Gastroesophageal sphincter (tissue), 4 donors: ENCODE measurements around the gene TARBP1. TPM values are rescaled to one million over a fixed set of nuclear protein-coding genes. Genes with fewer than 3 reads are reported as not detected.

Source experiments
- ATAC-seq: fragments of 150-250 bp; one replicate; pipeline ENCODE4 v1.9.1; 2016; ENCODE audit warnings: mild to moderate bottlenecking, moderate library complexity
- H3K27ac ChIP-seq, 4 donors: fragments of 200-600 bp; sonication (generic) in 3 of 4; 1 replicate in 3 of 4; 2 replicates in 1 of 4; pipeline ENCODE4 v1.5.1; 2016 to 2019
- H3K27me3 ChIP-seq: fragments of 200-600 bp; sonication (generic); one replicate; pipeline ENCODE4 v1.5.1; 2019
- H3K36me3 ChIP-seq, 2 donors: fragments of 200-600 bp; sonication (generic); one replicate each; pipeline ENCODE4 v1.5.1; 2019; ENCODE audit warnings: control low read depth in 1 of 2
- H3K4me1 ChIP-seq, 3 donors: fragments of 200-600 bp; sonication (generic); 1 replicate in 2 of 3; 2 replicates in 1 of 3; pipeline ENCODE4 v1.5.1; 2016 to 2019; ENCODE audit warnings: control low read depth in 2 of 3
- H3K4me3 ChIP-seq, 2 donors: fragments of 200-600 bp; sonication (generic); one replicate each; pipeline ENCODE4 v1.5.1; 2019; ENCODE audit warnings: mild to moderate bottlenecking in 1 of 2, moderate library complexity in 1 of 2
- H3K9me3 ChIP-seq, 3 donors: fragments of 200-600 bp; sonication (generic); one replicate each; pipeline ENCODE4 v1.5.1; 2017 to 2019; ENCODE audit warnings: control low read depth in 2 of 3
- EP300 ChIP-seq: sonication (generic); formaldehyde crosslinking; IDR thresholded peaks from one replicate; pipeline ENCODE4 v1.6.1; 2017; ENCODE audit warnings: antibody characterized with exemption, mild to moderate bottlenecking
- POLR2A ChIP-seq, 2 donors: fragments of 450-650 bp; IDR thresholded peaks; one replicate each; pipeline ENCODE4 v1.6.1; 2017; ENCODE audit warnings: antibody characterized with exemption in 2 of 2, mild to moderate bottlenecking in 2 of 2, moderate library complexity in 1 of 2
- POLR2AphosphoS5 ChIP-seq: sonication (generic); formaldehyde crosslinking; IDR thresholded peaks from one replicate; pipeline ENCODE4 v1.6.1; 2017; ENCODE audit warnings: antibody characterized with exemption
- WGBS, 2 donors: methylation state at CpG; one replicate each; pipeline ENCODE4 v1.1.5; 2018; ENCODE audit warnings: low coverage in 1 of 2; 5-methylcytosine and 5-hydroxymethylcytosine counted together
- total RNA-seq, 4 donors: library from RNA; depleted of rRNA; stranded (reverse); fragments of >200 nt; gene quantifications; one replicate each; pipeline ENCODE4 v1.1.0, GENCODE V29; 2016
- TF ChIP-seq, protein P1 (sequence below), 4 experiments: fragments of 200-600 bp in 2 of 4; fragments of 450-650 bp in 2 of 4; sonication (generic) in 1 of 4; IDR thresholded peaks; one replicate each; pipeline ENCODE4 v1.5.1; 2017 to 2019; ENCODE audit warnings: antibody characterized with exemption in 4 of 4, mild to moderate bottlenecking in 2 of 4, moderate library complexity in 2 of 4

The TARBP1 gene
- total RNA-seq, 4 donors from 2014 or later, result 6.7 to 9.6 (median 8.7) TPM

DNA sequence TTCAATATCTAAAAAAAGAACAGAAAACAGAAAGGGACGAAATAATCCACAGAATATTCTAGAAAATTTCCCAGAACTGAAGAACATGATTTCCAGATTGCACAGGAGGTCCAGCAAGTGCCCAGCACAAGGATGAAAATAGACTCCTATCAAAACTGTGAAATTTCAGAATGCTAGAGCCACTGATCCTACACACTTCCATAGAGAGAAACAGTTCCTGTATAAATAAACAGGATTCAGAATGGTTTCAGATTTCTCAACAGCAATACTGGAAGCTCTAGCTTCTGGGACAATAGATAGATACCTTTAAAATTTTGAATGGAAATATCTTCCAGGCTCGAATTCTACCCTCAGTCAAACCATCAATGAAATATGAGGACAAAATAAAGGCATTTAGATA lies 4.6 kb downstream of the TARBP1 start:
- Histone ChIP-seq H3K27ac (no peak overlapping the region), H3K9me3 (no peaks in the 10 kb centered on the region), H3K36me3 (peaks cover 0 to 2% of the 10 kb centered on the region in 2 donors), H3K4me3 (no peak overlapping the region), H3K27me3 (no peaks in the 10 kb centered on the region), H3K4me1 (peaks cover 0 to 17% (median 0%) of the 10 kb centered on the region in 3 donors)
- TF ChIP-seq EP300 (no peak), POLR2A (IDR thresholded peaks at IDR 0.05) (no peak), POLR2AphosphoS5 (no peak)
- TF ChIP-seq, protein P1, sequence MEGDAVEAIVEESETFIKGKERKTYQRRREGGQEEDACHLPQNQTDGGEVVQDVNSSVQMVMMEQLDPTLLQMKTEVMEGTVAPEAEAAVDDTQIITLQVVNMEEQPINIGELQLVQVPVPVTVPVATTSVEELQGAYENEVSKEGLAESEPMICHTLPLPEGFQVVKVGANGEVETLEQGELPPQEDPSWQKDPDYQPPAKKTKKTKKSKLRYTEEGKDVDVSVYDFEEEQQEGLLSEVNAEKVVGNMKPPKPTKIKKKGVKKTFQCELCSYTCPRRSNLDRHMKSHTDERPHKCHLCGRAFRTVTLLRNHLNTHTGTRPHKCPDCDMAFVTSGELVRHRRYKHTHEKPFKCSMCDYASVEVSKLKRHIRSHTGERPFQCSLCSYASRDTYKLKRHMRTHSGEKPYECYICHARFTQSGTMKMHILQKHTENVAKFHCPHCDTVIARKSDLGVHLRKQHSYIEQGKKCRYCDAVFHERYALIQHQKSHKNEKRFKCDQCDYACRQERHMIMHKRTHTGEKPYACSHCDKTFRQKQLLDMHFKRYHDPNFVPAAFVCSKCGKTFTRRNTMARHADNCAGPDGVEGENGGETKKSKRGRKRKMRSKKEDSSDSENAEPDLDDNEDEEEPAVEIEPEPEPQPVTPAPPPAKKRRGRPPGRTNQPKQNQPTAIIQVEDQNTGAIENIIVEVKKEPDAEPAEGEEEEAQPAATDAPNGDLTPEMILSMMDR (IDR thresholded peaks at IDR 0.05), result no peak
- WGBS, 2 donors, result 37 to 67% methylated on average over 2 of the region's 2 CpGs
- ATAC-seq, result no peak

DNA sequence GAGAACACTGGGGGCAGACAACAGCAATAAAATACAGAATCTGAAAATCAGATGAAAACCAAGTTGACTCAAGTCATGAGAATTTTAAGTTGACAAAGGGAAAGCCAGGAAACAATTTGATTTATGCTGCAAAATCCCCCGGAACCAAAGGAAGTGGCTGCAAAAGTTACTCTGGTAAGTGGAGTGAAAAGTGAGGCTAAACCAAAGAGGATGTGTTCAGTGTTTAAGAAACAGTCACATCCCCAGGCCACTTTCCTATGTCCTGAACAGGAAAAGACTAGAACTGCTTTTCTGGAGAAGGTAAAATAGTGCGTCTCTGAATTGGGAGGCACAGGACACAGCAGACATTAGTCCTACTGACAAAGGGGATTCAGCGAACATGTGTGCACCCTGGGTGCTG lies 5.9 kb downstream of the TARBP1 start:
- no peaks in the 10 kb centered on the region for H3K27me3 ChIP-seq
- WGBS, 2 donors, result 60 to 71% methylated on average over 1 of the region's 3 CpGs
- H3K36me3 ChIP-seq, result peaks cover 0 to 2% of the 10 kb centered on the region in 2 donors
- H3K4me1 ChIP-seq, result peaks cover 0 to 13% (median 0%) of the 10 kb centered on the region in 3 donors
- no peaks in the 10 kb centered on the region for H3K9me3 ChIP-seq
- no peak for ATAC-seq
- H3K4me3 ChIP-seq, result no peak overlapping the region
- no peak for TF ChIP-seq EP300
- TF ChIP-seq POLR2A (IDR thresholded peaks at IDR 0.05), result no peak
- TF ChIP-seq, protein P1 (IDR thresholded peaks at IDR 0.05), result no peak
- TF ChIP-seq POLR2AphosphoS5, result no peak
- H3K27ac ChIP-seq, result no peak overlapping the region

DNA sequence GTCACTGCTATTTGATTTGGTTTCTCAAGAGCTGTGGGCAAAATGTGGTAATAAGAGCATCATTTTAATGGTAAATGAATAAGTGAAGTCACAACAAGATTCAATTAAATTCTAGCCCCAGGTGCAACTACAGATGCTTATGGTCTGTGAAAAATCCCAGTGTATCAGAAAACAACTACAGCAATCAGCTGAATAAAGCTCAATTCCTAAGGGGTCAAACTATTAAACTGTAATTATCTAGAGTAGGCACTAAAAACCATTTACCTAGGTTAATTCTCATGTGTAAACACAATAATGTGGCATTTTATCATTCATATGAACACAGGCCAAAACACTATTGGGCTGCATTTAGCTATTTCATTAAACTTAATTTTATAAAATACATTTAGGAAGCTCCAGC lies 9.6 kb downstream of the TARBP1 start:
- Histone ChIP-seq H3K36me3 (peaks cover 0 to 27% of the 10 kb centered on the region in 2 donors), H3K9me3 (no peaks in the 10 kb centered on the region), H3K27me3 (no peaks in the 10 kb centered on the region), H3K4me3 (no peak overlapping the region), H3K27ac (no peak overlapping the region), H3K4me1 (no peaks in the 10 kb centered on the region)
- ATAC-seq, result no peak
- no peak for TF ChIP-seq POLR2AphosphoS5
- TF ChIP-seq, protein P1 (IDR thresholded peaks at IDR 0.05), result no peak
- TF ChIP-seq EP300, result no peak
- no peak for TF ChIP-seq POLR2A (IDR thresholded peaks at IDR 0.05)

DNA sequence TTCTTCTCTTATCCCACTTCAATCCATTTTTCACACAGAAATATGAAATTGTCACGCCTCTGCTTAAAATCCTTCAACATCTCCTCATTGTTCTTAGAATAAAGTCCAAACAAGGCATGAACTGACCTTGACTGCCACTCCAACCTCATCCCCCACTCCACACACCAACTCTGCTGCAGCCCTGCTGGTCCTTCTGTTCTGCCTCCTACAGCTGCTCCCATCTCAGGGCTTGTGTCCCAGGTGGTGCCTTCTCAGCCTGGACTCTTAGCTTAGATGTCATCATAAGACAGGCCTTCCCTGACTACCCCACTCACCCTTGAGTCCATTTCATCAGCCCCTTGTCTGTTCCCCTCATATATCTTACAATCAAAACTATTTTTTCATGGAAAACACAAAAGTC lies 10.4 kb downstream of the TARBP1 start:
- no peaks in the 10 kb centered on the region for H3K9me3 ChIP-seq
- no peaks in the 10 kb centered on the region for H3K27me3 ChIP-seq
- no peak for ATAC-seq
- H3K36me3 ChIP-seq, result peaks cover 0 to 31% of the 10 kb centered on the region in 2 donors
- no peak overlapping the region for H3K4me3 ChIP-seq
- 91 to 100% methylated on average over 1 of the region's 1 CpG for WGBS, 2 donors
- no peaks in the 10 kb centered on the region for H3K4me1 ChIP-seq
- TF ChIP-seq EP300 (no peak), POLR2A (IDR thresholded peaks at IDR 0.05) (no peak), POLR2AphosphoS5 (no peak)
- TF ChIP-seq, protein P1 (IDR thresholded peaks at IDR 0.05), result no peak
- no peak overlapping the region for H3K27ac ChIP-seq

DNA sequence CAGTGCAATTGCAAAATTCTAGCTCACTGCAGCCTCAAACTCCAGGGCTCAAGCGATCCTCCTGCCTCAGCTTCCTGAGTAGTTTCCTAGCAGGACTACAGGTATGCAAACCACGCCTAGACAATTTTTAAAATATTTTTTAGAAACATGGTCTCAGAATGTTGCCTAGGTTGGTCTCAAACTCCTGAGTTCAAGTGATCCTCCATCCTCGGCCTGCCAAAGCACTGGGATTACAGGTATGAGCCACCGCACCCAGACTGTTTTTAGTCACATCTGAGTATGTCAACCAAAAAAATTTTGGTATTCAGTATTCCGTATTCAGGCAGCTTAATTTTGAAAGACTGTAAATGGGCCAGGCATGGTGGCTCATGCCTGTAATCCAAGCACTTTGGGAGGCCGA lies 11.2 kb downstream of the TARBP1 start:
- peaks cover 0 to 39% of the 10 kb centered on the region in 2 donors for H3K36me3 ChIP-seq
- no peak overlapping the region for H3K27ac ChIP-seq
- no peaks in the 10 kb centered on the region for H3K27me3 ChIP-seq
- H3K4me1 ChIP-seq, result no peaks in the 10 kb centered on the region
- no peaks in the 10 kb centered on the region for H3K9me3 ChIP-seq
- no peak for ATAC-seq
- no peak overlapping the region for H3K4me3 ChIP-seq
- TF ChIP-seq, protein P1 (IDR thresholded peaks at IDR 0.05), result no peak
- TF ChIP-seq EP300 (no peak), POLR2AphosphoS5 (no peak), POLR2A (IDR thresholded peaks at IDR 0.05) (no peak)
- 92 to 96% methylated on average over 5 to 6 of the region's 6 CpGs for WGBS, 2 donors
